GM23338 (cell line): ENCODE data around the gene ZNF239. TPM values are rescaled to one million over a fixed set of nuclear protein-coding genes. Genes with fewer than 3 reads are reported as not detected.
"Not testable (repeated sequence)": the region's sequence is repeated elsewhere in the genome, so short reads cannot be mapped to it uniquely, and the experiment has no call there.

Experiments used
- ATAC-seq: fragments of 200-7000 bp; cut with Tn5 transposase; 3 replicates; pipeline ENCODE4 v1.9.1; 2020
- DNase-seq: peaks from one replicate; pipeline ENCODE4 v3.0.0-alpha.2; 2015; ENCODE audit warnings: low spot score
- H2AFZ ChIP-seq: fragments of 200-600 bp; sonication (generic); 2 replicates; pipeline ENCODE4 v1.8.0; 2016; ENCODE audit warnings: antibody characterized with exemption, mild to moderate bottlenecking, moderate library complexity
- H3F3A ChIP-seq: fragments of 200-600 bp; sonication (generic); replicated peaks from 2 replicates; pipeline ENCODE4 v1.8.0; 2017; ENCODE audit warnings: antibody characterized with exemption, mixed run types, low read depth
- H3K27ac ChIP-seq: fragments of 200-600 bp; sonication (generic); 2 replicates; pipeline ENCODE4 v1.6.1; 2016; ENCODE audit warnings: low read depth
- H3K27me3 ChIP-seq: fragments of 200-600 bp; sonication (generic); 2 replicates; pipeline ENCODE4 v1.8.0; 2016; ENCODE audit warnings: mild to moderate bottlenecking, mixed run types, moderate library complexity; ENCODE audit not compliant: insufficient read depth
- H3K36me3 ChIP-seq: fragments of 200-600 bp; sonication (generic); 2 replicates; pipeline ENCODE4 v1.8.0; 2016; ENCODE audit warnings: mild to moderate bottlenecking; ENCODE audit not compliant: insufficient read depth
- H3K4me1 ChIP-seq: fragments of 200-600 bp; sonication (generic); 2 replicates; pipeline ENCODE4 v1.8.0; 2016; ENCODE audit warnings: mild to moderate bottlenecking, moderate library complexity; ENCODE audit not compliant: insufficient read depth
- H3K4me2 ChIP-seq: fragments of 200-600 bp; sonication (generic); 2 replicates; pipeline ENCODE4 v1.7.1; 2017; ENCODE audit warnings: mixed run types
- H3K4me3 ChIP-seq: fragments of 200-600 bp; sonication (generic); 2 replicates; pipeline ENCODE4 v1.6.1; 2016; ENCODE audit warnings: mixed run types
- H3K79me2 ChIP-seq: fragments of 200-600 bp; sonication (generic); replicated peaks from 2 replicates; pipeline ENCODE4 v1.8.0; 2017; ENCODE audit warnings: mild to moderate bottlenecking; ENCODE audit not compliant: insufficient read depth
- H3K9me2 ChIP-seq: fragments of 200-600 bp; sonication (generic); 2 replicates; pipeline ENCODE4 v1.8.0; 2017; ENCODE audit not compliant: insufficient read depth
- H4K20me1 ChIP-seq: fragments of 200-600 bp; sonication (generic); replicated peaks from 2 replicates; pipeline ENCODE4 v1.8.0; 2017; ENCODE audit warnings: mild to moderate bottlenecking; ENCODE audit not compliant: insufficient read depth
- H3K27ac Mint-ChIP-seq: 2 replicates; pipeline ENCODE4 v1.8.0; 2020; ENCODE audit warnings: inconsistent platforms, mild to moderate bottlenecking, moderate library complexity, mixed read lengths
- H3K27me3 Mint-ChIP-seq: 3 replicates; pipeline ENCODE4 v1.8.0; 2022; ENCODE audit warnings: low read depth, mild to moderate bottlenecking, moderate library complexity, mixed read lengths, inconsistent platforms; ENCODE audit not compliant: insufficient read depth, poor library complexity
- H3K36me3 Mint-ChIP-seq: 3 replicates; pipeline ENCODE4 v1.8.0; 2021; ENCODE audit warnings: low read depth, mild to moderate bottlenecking, inconsistent platforms, moderate library complexity, mixed read lengths
- H3K4me1 Mint-ChIP-seq: 3 replicates; pipeline ENCODE4 v1.8.0; 2020; ENCODE audit warnings: mild to moderate bottlenecking, inconsistent platforms, mixed read lengths
- H3K4me3 Mint-ChIP-seq: 3 replicates; pipeline ENCODE4 v1.8.0; 2021; ENCODE audit warnings: moderate library complexity, mild to moderate bottlenecking, inconsistent platforms, mixed read lengths
- H3K9me3 Mint-ChIP-seq: 3 replicates; pipeline ENCODE4 v1.8.0; 2020; ENCODE audit warnings: moderate library complexity, mild to moderate bottlenecking, inconsistent platforms, mixed read lengths
- JUNB ChIP-seq: IDR thresholded peaks from one replicate; pipeline ENCODE4 v1.6.1; 2016; ENCODE audit warnings: antibody characterized with exemption; ENCODE audit not compliant: unreplicated experiment
- polyA plus RNA-seq: library from polyadenylated mRNA; unstranded; fragments of >200 nt; fragmentation: Nextera tagmentation; extraction: Ambion mirVana; gene quantifications from 2 replicates; pipeline ENCODE4 v1.2.1, GENCODE V29; 2016
- total RNA-seq: library from RNA; depleted of rRNA; stranded (reverse); fragments of >200 nt; shearing (Covaris generic); gene quantifications from 2 replicates; pipeline ENCODE4 v1.2.3, GENCODE V29; 2014
- TF ChIP-seq, protein P1 (sequence below): IDR thresholded peaks from one replicate; pipeline ENCODE4 v1.6.1; 2018; ENCODE audit warnings: antibody characterized with exemption; ENCODE audit not compliant: unreplicated experiment
- TF ChIP-seq, protein P2 (sequence below), 2 experiments: fragments of 200-600 bp in 1 of 2; sonication (generic) in 1 of 2; conservative IDR thresholded peaks; 2 replicates each; pipeline versions ENCODE4 v1.5.1 to v1.6.1; 2016 to 2017; ENCODE audit warnings: antibody characterized with exemption in 2 of 2, low read depth in 2 of 2, mild to moderate bottlenecking in 2 of 2, moderate library complexity in 1 of 2
- TF ChIP-seq, protein P3 (sequence below): IDR thresholded peaks from 2 replicates; pipeline ENCODE4 v1.6.1; 2016; ENCODE audit warnings: antibody characterized with exemption

Gene ZNF239
- total and polyA plus RNA-seq, 2 experiments from 2014 or later, result 6.7 to 13.8 TPM

DNA sequence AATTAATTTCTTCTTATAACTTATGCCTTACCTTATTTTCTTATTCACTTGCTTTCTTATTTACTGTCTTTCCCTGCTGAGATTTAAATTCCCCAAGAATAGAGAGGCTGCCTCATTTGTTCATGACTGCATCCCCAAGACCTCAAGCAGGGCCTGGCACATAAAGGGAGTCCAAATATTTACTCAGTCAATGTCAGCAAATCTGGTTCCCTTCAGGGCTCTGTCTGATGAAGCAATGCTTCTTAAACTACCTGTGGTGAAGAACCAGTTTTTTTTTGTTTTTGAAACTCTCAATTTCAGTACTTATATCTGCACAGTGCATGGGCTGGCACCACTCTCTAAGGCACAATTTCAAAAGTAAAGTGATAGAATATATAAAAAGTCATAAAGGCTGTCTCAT lies 4.7 kb downstream of the ZNF239 start (continued):
- TF ChIP-seq, protein P1, sequence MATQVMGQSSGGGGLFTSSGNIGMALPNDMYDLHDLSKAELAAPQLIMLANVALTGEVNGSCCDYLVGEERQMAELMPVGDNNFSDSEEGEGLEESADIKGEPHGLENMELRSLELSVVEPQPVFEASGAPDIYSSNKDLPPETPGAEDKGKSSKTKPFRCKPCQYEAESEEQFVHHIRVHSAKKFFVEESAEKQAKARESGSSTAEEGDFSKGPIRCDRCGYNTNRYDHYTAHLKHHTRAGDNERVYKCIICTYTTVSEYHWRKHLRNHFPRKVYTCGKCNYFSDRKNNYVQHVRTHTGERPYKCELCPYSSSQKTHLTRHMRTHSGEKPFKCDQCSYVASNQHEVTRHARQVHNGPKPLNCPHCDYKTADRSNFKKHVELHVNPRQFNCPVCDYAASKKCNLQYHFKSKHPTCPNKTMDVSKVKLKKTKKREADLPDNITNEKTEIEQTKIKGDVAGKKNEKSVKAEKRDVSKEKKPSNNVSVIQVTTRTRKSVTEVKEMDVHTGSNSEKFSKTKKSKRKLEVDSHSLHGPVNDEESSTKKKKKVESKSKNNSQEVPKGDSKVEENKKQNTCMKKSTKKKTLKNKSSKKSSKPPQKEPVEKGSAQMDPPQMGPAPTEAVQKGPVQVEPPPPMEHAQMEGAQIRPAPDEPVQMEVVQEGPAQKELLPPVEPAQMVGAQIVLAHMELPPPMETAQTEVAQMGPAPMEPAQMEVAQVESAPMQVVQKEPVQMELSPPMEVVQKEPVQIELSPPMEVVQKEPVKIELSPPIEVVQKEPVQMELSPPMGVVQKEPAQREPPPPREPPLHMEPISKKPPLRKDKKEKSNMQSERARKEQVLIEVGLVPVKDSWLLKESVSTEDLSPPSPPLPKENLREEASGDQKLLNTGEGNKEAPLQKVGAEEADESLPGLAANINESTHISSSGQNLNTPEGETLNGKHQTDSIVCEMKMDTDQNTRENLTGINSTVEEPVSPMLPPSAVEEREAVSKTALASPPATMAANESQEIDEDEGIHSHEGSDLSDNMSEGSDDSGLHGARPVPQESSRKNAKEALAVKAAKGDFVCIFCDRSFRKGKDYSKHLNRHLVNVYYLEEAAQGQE, result no peak
- TF ChIP-seq, protein P2, sequence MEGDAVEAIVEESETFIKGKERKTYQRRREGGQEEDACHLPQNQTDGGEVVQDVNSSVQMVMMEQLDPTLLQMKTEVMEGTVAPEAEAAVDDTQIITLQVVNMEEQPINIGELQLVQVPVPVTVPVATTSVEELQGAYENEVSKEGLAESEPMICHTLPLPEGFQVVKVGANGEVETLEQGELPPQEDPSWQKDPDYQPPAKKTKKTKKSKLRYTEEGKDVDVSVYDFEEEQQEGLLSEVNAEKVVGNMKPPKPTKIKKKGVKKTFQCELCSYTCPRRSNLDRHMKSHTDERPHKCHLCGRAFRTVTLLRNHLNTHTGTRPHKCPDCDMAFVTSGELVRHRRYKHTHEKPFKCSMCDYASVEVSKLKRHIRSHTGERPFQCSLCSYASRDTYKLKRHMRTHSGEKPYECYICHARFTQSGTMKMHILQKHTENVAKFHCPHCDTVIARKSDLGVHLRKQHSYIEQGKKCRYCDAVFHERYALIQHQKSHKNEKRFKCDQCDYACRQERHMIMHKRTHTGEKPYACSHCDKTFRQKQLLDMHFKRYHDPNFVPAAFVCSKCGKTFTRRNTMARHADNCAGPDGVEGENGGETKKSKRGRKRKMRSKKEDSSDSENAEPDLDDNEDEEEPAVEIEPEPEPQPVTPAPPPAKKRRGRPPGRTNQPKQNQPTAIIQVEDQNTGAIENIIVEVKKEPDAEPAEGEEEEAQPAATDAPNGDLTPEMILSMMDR (conservative IDR thresholded peaks at IDR 0.05; ENCODE audit: low read depth in 2 of 2), result no peak
- TF ChIP-seq JUNB, result no peak

DNA sequence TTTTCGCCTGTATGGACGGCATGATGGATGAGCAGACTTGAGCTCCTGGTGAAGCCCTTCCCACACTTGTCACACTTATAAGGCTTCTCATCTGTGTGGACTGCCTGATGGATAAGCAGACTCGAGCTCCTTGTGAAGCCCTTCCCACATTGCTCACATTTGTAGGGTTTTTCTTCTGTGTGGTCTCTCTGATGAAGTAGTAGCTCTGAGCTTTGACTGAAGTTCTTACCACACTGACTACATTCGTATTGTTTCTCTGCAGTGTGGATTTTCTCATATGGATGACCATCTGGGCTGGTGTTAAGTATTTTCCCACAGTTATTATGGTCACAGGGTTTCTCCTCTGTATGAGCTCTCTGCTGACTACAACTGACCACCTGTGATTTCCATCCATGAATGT lies 17.2 kb downstream of the ZNF239 start:
- Histone ChIP-seq H2AFZ (no peak overlapping the region), H3F3A (no peaks in the 10 kb centered on the region), H3K4me2 (no peak overlapping the region), H3K4me1 (no peaks in the 10 kb centered on the region), H3K27ac (no peak overlapping the region), H3K36me3 (peaks cover 30% of the 10 kb centered on the region), H3K27me3 (no peaks in the 10 kb centered on the region), H4K20me1 (0 out of 2 replicates have a peak, but pooled peaks cover 3% of the 10 kb centered on the region), H3K4me3 (no peak overlapping the region), H3K9me2 (no peaks in the 10 kb centered on the region), H3K79me2 (no peaks in the 10 kb centered on the region; the same call in none of the 2 replicates)
- peaks cover 13% of the 10 kb centered on the region for H3K27me3 Mint-ChIP-seq
- no peak overlapping the region for H3K27ac Mint-ChIP-seq
- no peak overlapping the region for H3K4me3 Mint-ChIP-seq
- H3K9me3 Mint-ChIP-seq, result peaks cover 70% of the 10 kb centered on the region
- peaks cover 92% of the 10 kb centered on the region for H3K36me3 Mint-ChIP-seq
- TF ChIP-seq, protein P3, sequence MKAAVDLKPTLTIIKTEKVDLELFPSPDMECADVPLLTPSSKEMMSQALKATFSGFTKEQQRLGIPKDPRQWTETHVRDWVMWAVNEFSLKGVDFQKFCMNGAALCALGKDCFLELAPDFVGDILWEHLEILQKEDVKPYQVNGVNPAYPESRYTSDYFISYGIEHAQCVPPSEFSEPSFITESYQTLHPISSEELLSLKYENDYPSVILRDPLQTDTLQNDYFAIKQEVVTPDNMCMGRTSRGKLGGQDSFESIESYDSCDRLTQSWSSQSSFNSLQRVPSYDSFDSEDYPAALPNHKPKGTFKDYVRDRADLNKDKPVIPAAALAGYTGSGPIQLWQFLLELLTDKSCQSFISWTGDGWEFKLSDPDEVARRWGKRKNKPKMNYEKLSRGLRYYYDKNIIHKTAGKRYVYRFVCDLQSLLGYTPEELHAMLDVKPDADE, result no peak
- TF ChIP-seq, protein P1, result no peak
- DNase-seq (no peak), ATAC-seq (no peak)
- H3K4me1 Mint-ChIP-seq, result no peaks in the 10 kb centered on the region

DNA sequence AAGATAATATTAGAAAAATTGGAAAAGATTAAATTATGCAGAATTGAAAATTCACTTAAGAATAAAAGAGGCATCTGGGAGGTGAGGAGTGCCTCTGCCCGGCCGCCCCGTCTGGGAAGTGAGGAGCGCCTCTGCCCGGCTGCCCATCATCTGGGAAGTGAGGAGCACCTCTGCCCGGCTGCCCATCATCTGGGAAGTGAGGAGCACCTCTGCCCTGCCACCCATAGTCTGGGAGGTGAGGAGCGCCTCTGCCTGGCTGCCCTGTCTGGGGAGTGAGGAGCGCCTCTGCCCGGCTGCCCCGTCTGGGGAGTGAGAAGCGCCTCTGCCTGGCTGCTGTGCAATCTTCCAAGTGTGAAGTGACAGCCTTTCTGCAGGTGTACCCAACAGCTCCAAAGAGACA lies 30.7 kb downstream of the ZNF239 start:
- not testable (repeated sequence) for H4K20me1 ChIP-seq, H3K79me2 ChIP-seq, DNase-seq, H3K4me2 ChIP-seq, H3K4me3 Mint-ChIP-seq, H3K36me3 ChIP-seq, H3K27me3 ChIP-seq, H3K27ac Mint-ChIP-seq, ATAC-seq, H3K4me1 ChIP-seq, H2AFZ ChIP-seq, H3K27me3 Mint-ChIP-seq, H3K27ac ChIP-seq, H3K4me3 ChIP-seq, H3K4me1 Mint-ChIP-seq, H3K9me2 ChIP-seq, H3F3A ChIP-seq
- Mint-ChIP-seq H3K9me3 (peaks cover 76% of the 10 kb centered on the region), H3K36me3 (peaks cover 11% of the 10 kb centered on the region; the same call in 1 of the 3 replicates)
